HG02885 (cell line): Measurements from ENCODE around the gene HDAC4.

Experiments used
- ATAC-seq: cut with Tn5 transposase; IDR thresholded peaks from one replicate; pipeline ENCODE4 v1.9.1; 2021; ENCODE audit warnings: mild to moderate bottlenecking; ENCODE audit not compliant: unreplicated experiment, poor library complexity

The HDAC4 gene

GRCh38 chr2:239429473-239430350 is 28.9 kb upstream of the HDAC4 start:
- ATAC-seq, result no peak

- ATAC-seq, result no peak
Observed at GRCh38 chr2:239425631-239426030, 24.8 kb upstream of the HDAC4 start.

- ATAC-seq, result no peak
Observed at GRCh38 chr2:239424337-239425045, 23.7 kb upstream of the HDAC4 start.

- no peak for ATAC-seq
Observed at GRCh38 chr2:239423551-239423950, 22.7 kb upstream of the HDAC4 start.

GRCh38 chr2:239421851-239422250 is 21.0 kb upstream of the HDAC4 start:
- ATAC-seq, result no peak

GRCh38 chr2:239420082-239420481 is 19.3 kb upstream of the HDAC4 start:
- ATAC-seq, result no peak

- ATAC-seq, result no peak
Observed at GRCh38 chr2:239418918-239419317, 18.1 kb upstream of the HDAC4 start.

GRCh38 chr2:239412905-239413603 is 12.2 kb upstream of the HDAC4 start:
- no peak for ATAC-seq

GRCh38 chr2:239411549-239412319 is 10.9 kb upstream of the HDAC4 start:
- no peak for ATAC-seq

- ATAC-seq, result no peak
Observed at GRCh38 chr2:239411117-239411516, 10.3 kb upstream of the HDAC4 start.

- no peak for ATAC-seq
Observed at GRCh38 chr2:239409976-239410375, 9.2 kb upstream of the HDAC4 start.

- ATAC-seq, result no peak
Observed at GRCh38 chr2:239407112-239407511, 6.3 kb upstream of the HDAC4 start.

- no peak for ATAC-seq
Observed at GRCh38 chr2:239406316-239406995, 5.6 kb upstream of the HDAC4 start.

GRCh38 chr2:239405071-239405470 is 4.3 kb upstream of the HDAC4 start:
- no peak for ATAC-seq

GRCh38 chr2:239402666-239403065 is 1.8 kb upstream of the HDAC4 start:
- ATAC-seq, result no peak

GRCh38 chr2:239401881-239402233 is 1.0 kb upstream of the HDAC4 start:
- ATAC-seq, result peak; percentile 6

GRCh38 chr2:239401067-239401880 is 454 bp upstream of the HDAC4 start:
- ATAC-seq, result peak; percentile 90

- ATAC-seq, result no peak
Observed at GRCh38 chr2:239399921-239400595, 762 bp downstream of the HDAC4 start.
